Naive thymus-derived CD4-positive, alpha-beta T cell (primary cell): Measurements from ENCODE around the gene MPG. TPM values are rescaled to one million over a fixed set of nuclear protein-coding genes. Genes with fewer than 3 reads are reported as not detected.
"Not testable (repeated sequence)": the region's sequence is repeated elsewhere in the genome, so short reads cannot be mapped to it uniquely, and the experiment has no call there.

ENCODE experiments used
- ATAC-seq: fragments of 150-1000 bp; cut with Tn5 transposase; 2 replicates; pipeline ENCODE4 v1.10.0; 2021; ENCODE audit warnings: mild to moderate bottlenecking, moderate library complexity
- CTCF ChIA-PET: fragments of 350-600 bp; sonication (Branson Sonifier 250); formaldehyde crosslinking; loops from one replicate; lab custom pipeline; 2021; ENCODE audit warnings: antibody characterized with exemption; lab: Charles Lee
- POLR2A ChIA-PET: fragments of 350-600 bp; sonication (Branson Sonifier 250); formaldehyde crosslinking; loops from one replicate; lab custom pipeline; 2021; ENCODE audit warnings: antibody characterized with exemption, inconsistent platforms; lab: Charles Lee
- DNase-seq, 9 donors: peaks; one replicate each; pipeline versions ENCODE4 v3.0.0 to v3.0.0-alpha.2; 2020 to 2022; ENCODE audit warnings: mixed read lengths in 1 of 9
- H3K27ac ChIP-seq: one replicate; pipeline ENCODE4 v1.7.0; 2013; ENCODE audit warnings: mild to moderate bottlenecking, low read depth, low read length, moderate library complexity
- H3K27me3 ChIP-seq, 2 donors: one replicate each; pipeline ENCODE4 v1.7.0; 2013; ENCODE audit warnings: low read length in 2 of 2, mild to moderate bottlenecking in 2 of 2, moderate library complexity in 2 of 2; ENCODE audit not compliant: control insufficient read depth in 2 of 2, insufficient read depth in 2 of 2
- H3K36me3 ChIP-seq, 3 experiments: 1 replicate in 2 of 3; 2 replicates in 1 of 3; pipeline ENCODE4 v1.7.0; 2013; ENCODE audit warnings: low read length in 3 of 3, mild to moderate bottlenecking in 3 of 3, moderate library complexity in 1 of 3; ENCODE audit not compliant: insufficient read depth in 3 of 3, control insufficient read depth in 2 of 3
- H3K4me1 ChIP-seq, 2 donors: one replicate each; pipeline ENCODE4 v1.7.0; 2013; ENCODE audit warnings: low read length in 2 of 2, mild to moderate bottlenecking in 2 of 2, moderate library complexity in 1 of 2; ENCODE audit not compliant: control insufficient read depth in 2 of 2, insufficient read depth in 2 of 2
- H3K4me3 ChIP-seq: 2 replicates; pipeline ENCODE4 v1.7.0; 2013; ENCODE audit warnings: mild to moderate bottlenecking, low read length
- H3K9me3 ChIP-seq, 3 experiments: 1 replicate in 2 of 3; 2 replicates in 1 of 3; pipeline ENCODE4 v1.7.0; 2013; ENCODE audit warnings: low read length in 3 of 3; ENCODE audit not compliant: control insufficient read depth in 2 of 3
- H3K27ac Mint-ChIP-seq, 9 donors: one replicate each; pipeline ENCODE4 v1.8.0; 2020 to 2022; ENCODE audit warnings: mixed read lengths in 9 of 9, mild to moderate bottlenecking in 8 of 9, moderate library complexity in 5 of 9, inconsistent platforms in 2 of 9
- H3K27me3 Mint-ChIP-seq, 5 donors: one replicate each; pipeline ENCODE4 v1.8.0; 2021 to 2022; ENCODE audit warnings: mixed read lengths in 5 of 5, mild to moderate bottlenecking in 1 of 5
- H3K36me3 Mint-ChIP-seq, 5 donors: one replicate each; pipeline ENCODE4 v1.8.0; 2020 to 2022; ENCODE audit warnings: mixed read lengths in 5 of 5, mild to moderate bottlenecking in 3 of 5, inconsistent platforms in 1 of 5
- H3K4me1 Mint-ChIP-seq, 7 donors: one replicate each; pipeline ENCODE4 v1.8.0; 2020 to 2022; ENCODE audit warnings: mixed read lengths in 7 of 7, mild to moderate bottlenecking in 3 of 7, inconsistent platforms in 1 of 7
- H3K4me3 Mint-ChIP-seq, 10 donors: one replicate each; pipeline ENCODE4 v1.8.0; 2020 to 2022; ENCODE audit warnings: mild to moderate bottlenecking in 10 of 10, mixed read lengths in 10 of 10, moderate library complexity in 6 of 10, inconsistent platforms in 2 of 10
- H3K9me3 Mint-ChIP-seq, 11 donors: one replicate each; pipeline ENCODE4 v1.8.0; 2020 to 2022; ENCODE audit warnings: mixed read lengths in 11 of 11, mild to moderate bottlenecking in 4 of 11, inconsistent platforms in 1 of 11, moderate library complexity in 1 of 11
- intact Hi-C, 2 donors: fragments of 100-400 bp; cut with micrococcal nuclease; formaldehyde crosslinking; loops; one replicate each; pipeline ENCODE4 v1.15.1; 2023
- polyA plus RNA-seq, 2 donors: library from polyadenylated mRNA; unstranded; fragments of 300-500 nt; fragmentation: Illumina TruSeq; gene quantifications; one replicate each; pipeline ENCODE4 v1.2.3, GENCODE V29; 2021
- total RNA-seq, 6 experiments: library from RNA in 5 of 6; stranded (reverse) in 5 of 6; gene quantifications; 1 replicate in 5 of 6; 2 replicates in 1 of 6; pipeline ENCODE4 v1.2.3 and lab custom pipeline; 2021 to 2026

Gene MPG
- total and polyA plus RNA-seq, 7 experiments from 2014 or later, result 17.5 to 59.5 (median 25.7) TPM

GRCh38 chr16:42069-42457, 36.0 kb upstream of the MPG start:
- DNase-seq (no peak), ATAC-seq (no peak)
- H3K27me3 Mint-ChIP-seq, result no peaks in the 10 kb centered on the region
- H3K36me3 ChIP-seq, result peaks cover 0 to 39% (median 0%) of the 10 kb centered on the region in 3 experiments
- no peaks in the 10 kb centered on the region for H3K9me3 ChIP-seq
- no peaks in the 10 kb centered on the region for H3K9me3 Mint-ChIP-seq
- no peaks in the 10 kb centered on the region for H3K27me3 ChIP-seq
- peaks cover 25 to 52% (median 39%) of the 10 kb centered on the region in 7 donors for H3K4me1 Mint-ChIP-seq
- intact Hi-C loops, result no loop called here
- POLR2A ChIA-PET, result no interaction called here
- H3K4me1 ChIP-seq, result peaks cover 13 to 22% of the 10 kb centered on the region in 2 donors
- no peak overlapping the region for H3K4me3 Mint-ChIP-seq
- peak overlapping the region in 3 of 9 donors; percentile 18 to 69 (median 27) for H3K27ac Mint-ChIP-seq
- H3K36me3 Mint-ChIP-seq, result peaks cover 0 to 44% (median 21%) of the 10 kb centered on the region in 5 donors
- H3K4me3 ChIP-seq, result no peak overlapping the region
- CTCF ChIA-PET, result no interaction called here
- H3K27ac ChIP-seq, result no peak overlapping the region

GRCh38 chr16:42691-43090, 35.3 kb upstream of the MPG start:
- no peak for DNase-seq
- H3K9me3 ChIP-seq, result no peaks in the 10 kb centered on the region
- no peak for ATAC-seq
- Mint-ChIP-seq H3K27ac (peak overlapping the region in 3 of 9 donors; percentile 9 to 69 (median 33)), H3K9me3 (no peaks in the 10 kb centered on the region), H3K27me3 (no peaks in the 10 kb centered on the region), H3K36me3 (peaks cover 0 to 48% (median 24%) of the 10 kb centered on the region in 5 donors), H3K4me1 (peaks cover 27 to 48% (median 41%) of the 10 kb centered on the region in 7 donors), H3K4me3 (no peak overlapping the region)
- H3K4me1 ChIP-seq, result peaks cover 13 to 22% of the 10 kb centered on the region in 2 donors
- H3K27me3 ChIP-seq, result no peaks in the 10 kb centered on the region
- no peak overlapping the region for H3K27ac ChIP-seq
- POLR2A ChIA-PET, result no interaction called here
- H3K4me3 ChIP-seq, result no peak overlapping the region
- peaks cover 0 to 43% (median 0%) of the 10 kb centered on the region in 3 experiments for H3K36me3 ChIP-seq
- intact Hi-C loops, result no loop called here
- CTCF ChIA-PET, result no interaction called here

GRCh38 chr16:43294-43693, 34.7 kb upstream of the MPG start:
- peaks cover 0 to 51% (median 24%) of the 10 kb centered on the region in 5 donors for H3K36me3 Mint-ChIP-seq
- Histone ChIP-seq H3K4me1 (peaks cover 12 to 21% of the 10 kb centered on the region in 2 donors), H3K27me3 (no peaks in the 10 kb centered on the region), H3K36me3 (peaks cover 0 to 46% (median 0%) of the 10 kb centered on the region in 3 experiments), H3K9me3 (no peaks in the 10 kb centered on the region), H3K27ac (no peak overlapping the region), H3K4me3 (no peak overlapping the region)
- peaks cover 23 to 45% (median 39%) of the 10 kb centered on the region in 7 donors for H3K4me1 Mint-ChIP-seq
- ChIA-PET POLR2A (interaction anchor here (0.6 kb wide), 1 partner anchor 64 kb away, joined by 5 read pairs; no protein-coding TSS in a partner anchor), CTCF (no interaction called here)
- no peak for ATAC-seq
- no peak overlapping the region for H3K4me3 Mint-ChIP-seq
- no peaks in the 10 kb centered on the region for H3K9me3 Mint-ChIP-seq
- no peaks in the 10 kb centered on the region for H3K27me3 Mint-ChIP-seq
- H3K27ac Mint-ChIP-seq, result no peak overlapping the region
- no peak for DNase-seq
- intact Hi-C loops, result no loop called here

- CTCF ChIA-PET, result no interaction called here
- Histone ChIP-seq H3K27ac (no peak overlapping the region), H3K36me3 (peaks cover 0 to 46% (median 0%) of the 10 kb centered on the region in 3 experiments), H3K27me3 (no peaks in the 10 kb centered on the region), H3K4me1 (peaks cover 0 to 9% of the 10 kb centered on the region in 2 donors), H3K9me3 (no peaks in the 10 kb centered on the region), H3K4me3 (no peak overlapping the region)
- intact Hi-C loops, result no loop called here
- peaks cover 15 to 32% (median 25%) of the 10 kb centered on the region in 7 donors for H3K4me1 Mint-ChIP-seq
- peaks cover 0 to 52% (median 24%) of the 10 kb centered on the region in 5 donors for H3K36me3 Mint-ChIP-seq
- H3K27ac Mint-ChIP-seq, result peak overlapping the region in 1 of 9 donors; percentile 55
- ATAC-seq (no peak), DNase-seq (no peak)
- H3K4me3 Mint-ChIP-seq, result no peak overlapping the region
- H3K27me3 Mint-ChIP-seq, result no peaks in the 10 kb centered on the region
- H3K9me3 Mint-ChIP-seq, result no peaks in the 10 kb centered on the region
- POLR2A ChIA-PET, result no interaction called here
These were observed 33.4 kb upstream of the MPG start for GRCh38 chr16:44655-45054.

GRCh38 chr16:45454-45853, 32.6 kb upstream of the MPG start:
- no peak overlapping the region for H3K27ac Mint-ChIP-seq
- Histone ChIP-seq H3K9me3 (no peaks in the 10 kb centered on the region), H3K4me1 (peaks cover 0 to 9% of the 10 kb centered on the region in 2 donors), H3K4me3 (no peak overlapping the region), H3K27me3 (no peaks in the 10 kb centered on the region), H3K27ac (no peak overlapping the region), H3K36me3 (peaks cover 0 to 51% (median 2%) of the 10 kb centered on the region in 3 experiments)
- DNase-seq (no peak), ATAC-seq (no peak)
- ChIA-PET CTCF (interaction anchor here (0.6 kb wide), 1 partner anchor 425 kb away, joined by 3 read pairs; no protein-coding TSS in a partner anchor), POLR2A (no interaction called here)
- H3K9me3 Mint-ChIP-seq, result no peaks in the 10 kb centered on the region
- H3K36me3 Mint-ChIP-seq, result peaks cover 0 to 52% (median 28%) of the 10 kb centered on the region in 5 donors
- H3K4me3 Mint-ChIP-seq, result no peak overlapping the region
- intact Hi-C loops, result no loop called here
- H3K4me1 Mint-ChIP-seq, result peaks cover 18 to 35% (median 29%) of the 10 kb centered on the region in 7 donors
- H3K27me3 Mint-ChIP-seq, result no peaks in the 10 kb centered on the region

- peaks cover 0 to 62% (median 30%) of the 10 kb centered on the region in 5 donors for H3K36me3 Mint-ChIP-seq
- ATAC-seq, POLR2A ChIA-PET, H3K27me3 ChIP-seq, H3K4me3 Mint-ChIP-seq, H3K27ac Mint-ChIP-seq, H3K27me3 Mint-ChIP-seq, H3K27ac ChIP-seq, H3K9me3 Mint-ChIP-seq, intact Hi-C loops, H3K9me3 ChIP-seq, DNase-seq, H3K4me3 ChIP-seq: not testable (repeated sequence)
- peaks cover 0 to 58% (median 5%) of the 10 kb centered on the region in 3 experiments for H3K36me3 ChIP-seq
- CTCF ChIA-PET, result interaction anchor here (0.9 kb wide), 1 partner anchor 19 kb away, joined by 3 read pairs; no protein-coding TSS in a partner anchor
- H3K4me1 Mint-ChIP-seq, result peaks cover 26 to 41% (median 37%) of the 10 kb centered on the region in 7 donors
- peaks cover 0 to 17% of the 10 kb centered on the region in 2 donors for H3K4me1 ChIP-seq
These were observed 31.5 kb upstream of the MPG start for GRCh38 chr16:46510-46909.

- no peaks in the 10 kb centered on the region for H3K9me3 ChIP-seq
- no peak overlapping the region for H3K4me3 Mint-ChIP-seq
- H3K9me3 Mint-ChIP-seq, result no peaks in the 10 kb centered on the region
- ChIA-PET CTCF (interaction anchor here (0.9 kb wide), 1 partner anchor 18 kb away, joined by 3 read pairs; no protein-coding TSS in a partner anchor), POLR2A (no interaction called here)
- intact Hi-C loops, result no loop called here
- H3K36me3 ChIP-seq, result peaks cover 0 to 53% (median 5%) of the 10 kb centered on the region in 3 experiments
- H3K27ac ChIP-seq, result no peak overlapping the region
- no peaks in the 10 kb centered on the region for H3K27me3 Mint-ChIP-seq
- H3K27ac Mint-ChIP-seq, result peak overlapping the region in 1 of 9 donors; percentile 36
- H3K36me3 Mint-ChIP-seq, result peaks cover 0 to 57% (median 25%) of the 10 kb centered on the region in 5 donors
- no peak overlapping the region for H3K4me3 ChIP-seq
- no peak for ATAC-seq
- no peak for DNase-seq
- H3K4me1 ChIP-seq, result peaks cover 5 to 14% of the 10 kb centered on the region in 2 donors
- peaks cover 22 to 42% (median 36%) of the 10 kb centered on the region in 7 donors for H3K4me1 Mint-ChIP-seq
- no peaks in the 10 kb centered on the region for H3K27me3 ChIP-seq
These were observed 30.8 kb upstream of the MPG start for GRCh38 chr16:47234-47633.
